Adipose tissue (tissue), 3 donors: Measurements from ENCODE around the gene SLC48A1. TPM values are rescaled to one million over a fixed set of nuclear protein-coding genes. Genes with fewer than 3 reads are reported as not detected.
A peak's percentile ranks its signal among the peaks of the same experiment; 100 is the strongest.
"Not testable (repeated sequence)": the region's sequence is repeated elsewhere in the genome, so short reads cannot be mapped to it uniquely, and the experiment has no call there.

Source experiments
- H3K27ac ChIP-seq: one replicate; pipeline ENCODE4 v1.5.1; 2013; ENCODE audit warnings: low read depth, low read length
- whole genome bisulfite sequencing, 3 donors: extraction: QIAGEN DNeasy Blood & Tissue Kit; methylation state at CpG; one replicate each; pipeline ENCODE4 v1.1.7; 2013; 5-methylcytosine and 5-hydroxymethylcytosine counted together
- polyA plus RNA-seq, 3 donors: library from polyadenylated mRNA; stranded (reverse); fragments of 200-250 nt; gene quantifications; one replicate each; pipeline ENCODE4 v1.2.3, GENCODE V29; 2013
- donor health status: healthy with polysubstance abuse.
- donor health status: Bipolar disorder and iron deficiency.
- donor health status: healthy.

The SLC48A1 gene
- polyA plus RNA-seq, 3 donors = 9.8 to 21.4 (median 17.0) TPM

GRCh38 chr12:47799357-47799955, 26.4 kb downstream of the SLC48A1 start:
- no peak overlapping the region for H3K27ac ChIP-seq
- WGBS, 3 donors = 54 to 74% (median 54%) methylated on average over 7 of the region's 7 CpGs

GRCh38 chr12:47800582-47800981, 27.5 kb downstream of the SLC48A1 start:
- 72 to 88% (median 81%) methylated on average over 7 of the region's 7 CpGs for WGBS, 3 donors
- no peak overlapping the region for H3K27ac ChIP-seq

DNA sequence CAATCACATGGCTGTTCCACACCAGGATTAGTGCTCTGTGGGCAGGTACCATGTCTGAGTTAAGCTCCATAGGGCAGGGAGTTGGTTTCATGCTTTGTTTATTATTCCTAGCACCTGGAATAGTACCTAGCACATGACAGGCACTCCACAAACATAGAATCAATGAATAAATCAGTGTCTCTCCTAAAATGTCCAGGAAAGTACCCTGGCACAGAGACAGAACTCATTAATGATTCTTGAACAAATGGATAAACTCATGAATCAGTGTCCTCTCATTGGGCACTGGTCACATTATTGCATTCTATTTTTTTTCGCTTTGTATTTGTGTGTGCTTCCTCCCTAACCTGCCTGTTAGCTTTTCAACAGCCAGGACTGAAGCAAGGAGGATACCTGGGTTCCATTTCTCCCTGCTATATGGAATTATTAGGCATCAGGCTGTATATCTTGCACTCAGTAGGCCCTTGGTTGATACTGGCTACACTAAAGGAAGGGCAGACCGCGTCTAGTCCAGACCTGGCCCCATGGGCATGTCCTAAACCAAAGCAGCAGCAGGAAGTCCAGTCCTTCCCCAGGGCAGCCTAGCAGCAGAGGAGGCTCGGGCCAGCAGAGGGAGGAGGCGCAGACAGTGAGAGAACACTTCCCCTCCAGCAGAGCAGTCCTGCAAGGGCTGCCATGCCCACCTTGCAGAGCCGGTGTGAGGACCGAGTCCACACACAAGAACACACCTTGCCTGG, 28.3 kb downstream of the SLC48A1 start:
- WGBS, 3 donors = 31 to 55% (median 34%) methylated on average over 7 of the region's 7 CpGs
- H3K27ac ChIP-seq = peak overlapping the region; percentile 3

- peak overlapping the region; percentile 40 for H3K27ac ChIP-seq
- 36 to 67% (median 38%) methylated on average over 9 of the region's 9 CpGs for WGBS, 3 donors
These were observed 28.8 kb downstream of the SLC48A1 start for GRCh38 chr12:47801904-47802246.

DNA sequence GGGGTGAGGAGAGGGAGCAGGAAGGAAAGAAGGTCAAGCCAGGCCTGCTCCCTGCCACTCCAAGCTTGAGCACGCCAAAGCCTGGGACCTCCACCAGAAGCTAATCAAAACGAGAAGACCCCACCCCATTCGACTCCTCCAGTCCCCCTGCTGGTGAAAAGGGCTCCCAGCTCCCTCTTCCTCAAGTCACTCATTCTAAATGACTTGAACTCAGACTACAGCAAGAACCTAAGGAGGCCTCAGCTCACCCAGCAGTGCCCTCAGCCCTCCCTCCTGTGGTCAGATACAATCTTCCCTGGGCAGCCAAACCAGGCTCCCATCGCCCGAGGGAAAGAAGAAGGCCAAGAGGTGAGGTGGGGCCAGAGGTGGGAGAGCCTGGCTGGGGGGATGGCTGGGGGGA, 29.3 kb downstream of the SLC48A1 start:
- 28 to 50% (median 32%) methylated on average over 5 of the region's 5 CpGs for WGBS, 3 donors

DNA sequence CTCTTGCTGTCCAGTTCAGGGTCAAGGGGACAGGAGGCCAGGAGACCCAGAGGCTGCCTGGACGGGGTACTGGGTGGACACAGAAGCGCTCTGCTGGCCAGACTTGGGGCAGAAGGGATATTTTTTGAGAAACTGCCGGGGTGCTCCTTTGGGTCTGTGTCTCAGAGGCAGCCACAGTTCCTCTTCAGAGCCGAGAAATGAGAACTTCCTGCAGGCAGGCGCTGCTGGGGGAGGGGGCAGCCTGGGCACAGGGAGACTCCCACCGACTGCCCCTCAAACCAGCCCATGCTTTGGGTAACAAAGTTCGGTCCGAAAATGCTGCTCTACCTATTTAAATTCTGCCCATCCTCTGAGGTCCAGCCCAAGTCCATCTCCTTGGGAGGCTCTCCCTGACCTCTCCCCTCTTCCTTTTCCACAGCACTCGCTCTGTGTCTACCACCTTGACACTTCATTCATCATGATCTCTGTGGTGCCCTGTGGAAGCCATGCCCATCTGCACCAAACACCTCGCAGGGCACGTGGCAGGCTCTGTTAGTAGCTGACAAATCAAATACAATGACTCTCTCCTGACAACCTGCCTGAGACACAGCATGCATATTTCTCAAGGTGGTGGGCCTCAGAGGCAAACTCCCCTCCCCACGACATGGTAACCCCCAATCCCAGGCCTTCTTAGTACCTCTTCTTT, 30.3 kb downstream of the SLC48A1 start:
- 39 to 70% (median 45%) methylated on average over 12 of the region's 12 CpGs for WGBS, 3 donors
- no peak overlapping the region for H3K27ac ChIP-seq

More for the DNA sequence above, 29.3 kb downstream of the SLC48A1 start:
- H3K27ac ChIP-seq = peak overlapping the region; percentile 40

GRCh38 chr12:47804171-47804570, 31.1 kb downstream of the SLC48A1 start:
- no peak overlapping the region for H3K27ac ChIP-seq

GRCh38 chr12:47805417-47805816, 32.4 kb downstream of the SLC48A1 start:
- H3K27ac ChIP-seq = no peak overlapping the region
- WGBS, 3 donors = 36 to 59% (median 40%) methylated on average over 2 of the region's 2 CpGs

More at GRCh38 chr12:47804171-47804570, 31.1 kb downstream of the SLC48A1 start:
- WGBS, 3 donors = 49 to 79% (median 56%) methylated on average over 8 of the region's 8 CpGs

DNA sequence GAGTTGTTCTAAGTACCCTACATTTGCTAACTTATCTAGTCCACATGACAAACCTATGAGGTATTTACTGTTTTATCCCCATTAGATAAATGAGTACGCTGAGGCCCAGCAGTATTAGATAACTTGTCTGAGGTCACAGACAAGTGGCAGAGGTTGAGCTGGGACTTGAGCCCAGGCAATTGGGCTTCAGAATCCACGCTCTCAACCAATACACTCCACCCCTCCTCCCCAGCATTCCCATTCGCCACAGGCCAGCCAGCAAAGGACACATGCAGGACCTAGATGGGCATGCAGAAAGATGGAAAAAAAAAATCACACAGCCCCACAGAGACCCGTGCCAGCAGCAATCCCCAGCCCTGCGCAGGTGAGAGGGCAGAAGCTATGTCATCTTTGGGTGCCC, 34.3 kb downstream of the SLC48A1 start:
- no peak overlapping the region for H3K27ac ChIP-seq
- WGBS, 3 donors = 49 to 54% (median 54%) methylated on average over 5 of the region's 5 CpGs

- 10 to 48% (median 13%) methylated on average over 9 of the region's 9 CpGs for WGBS, 3 donors
- H3K27ac ChIP-seq = peak overlapping the region; percentile 79
These were observed 35.0 kb downstream of the SLC48A1 start for GRCh38 chr12:47808050-47808449.

DNA sequence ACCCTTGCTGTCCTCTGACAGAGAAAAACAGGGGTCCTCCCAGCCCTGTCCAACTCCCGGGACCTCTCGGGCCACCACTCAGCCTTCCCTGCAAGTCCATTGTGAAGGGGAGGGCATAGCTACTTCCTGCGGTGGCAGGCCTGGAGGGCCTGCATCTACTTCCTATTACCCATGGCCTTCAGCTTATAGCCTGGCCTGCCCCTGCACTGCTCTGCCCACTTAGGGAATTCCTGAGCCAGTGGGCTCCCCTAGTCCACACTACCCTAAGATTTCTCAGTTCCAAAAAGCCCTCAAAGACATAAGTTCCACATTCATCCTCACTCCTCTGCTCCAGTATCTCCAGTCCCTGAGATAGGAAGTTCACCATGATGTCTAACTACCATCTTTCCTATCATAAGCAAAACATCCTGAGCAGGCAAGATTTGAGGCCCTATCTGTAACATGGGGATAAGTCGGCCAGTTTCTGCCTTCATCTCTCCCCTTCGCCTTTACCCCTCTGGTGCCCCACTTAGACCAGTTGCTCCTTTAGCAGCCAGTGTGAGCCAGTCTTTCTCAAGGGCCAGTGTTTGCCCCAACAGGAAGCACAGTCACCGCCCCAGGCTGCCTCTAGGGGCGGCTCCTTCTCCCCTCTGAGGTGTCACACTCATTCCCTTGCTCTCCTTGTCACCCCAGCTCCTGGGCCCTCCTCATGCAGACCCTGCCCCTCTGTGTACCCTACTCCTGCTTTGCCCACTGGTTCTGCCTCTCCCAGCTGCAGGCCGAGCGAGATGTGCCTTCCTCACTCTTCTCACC, 35.7 kb downstream of the SLC48A1 start:
- 42 to 74% (median 46%) methylated on average over 9 of the region's 9 CpGs for WGBS, 3 donors
- peak overlapping the region; percentile 79 for H3K27ac ChIP-seq

DNA sequence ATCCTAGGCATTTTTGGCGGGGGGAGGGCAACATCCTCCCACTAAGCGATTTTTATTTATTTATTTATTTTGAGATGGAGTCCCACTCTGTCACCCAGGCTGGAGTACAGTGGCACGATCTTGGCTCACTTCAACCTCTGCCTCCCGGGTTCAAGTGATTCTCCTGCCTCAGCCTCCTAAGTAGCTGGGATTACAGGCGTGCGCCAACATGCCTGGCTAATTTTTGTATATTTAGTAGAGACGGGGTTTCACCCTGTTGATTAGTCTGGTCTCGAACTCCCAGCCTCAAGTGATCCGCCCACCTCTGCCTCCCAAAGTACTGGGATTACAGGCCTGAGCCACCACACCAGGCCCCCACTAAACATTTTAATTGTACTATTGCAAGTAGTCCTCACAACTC, 36.5 kb downstream of the SLC48A1 start:
- H3K27ac ChIP-seq = not testable (repeated sequence)
- 82 to 91% (median 86%) methylated on average over 9 of the region's 9 CpGs for WGBS, 3 donors

- H3K27ac ChIP-seq = peak overlapping the region; percentile 83
- WGBS, 3 donors = 38 to 83% (median 58%) methylated on average over 2 of the region's 2 CpGs
These were observed 38.0 kb downstream of the SLC48A1 start for GRCh38 chr12:47811072-47811396.

GRCh38 chr12:47811581-47812484, 38.8 kb downstream of the SLC48A1 start:
- peak overlapping the region; percentile 60 for H3K27ac ChIP-seq
- 32 to 65% (median 48%) methylated on average over 14 of the region's 14 CpGs for WGBS, 3 donors

DNA sequence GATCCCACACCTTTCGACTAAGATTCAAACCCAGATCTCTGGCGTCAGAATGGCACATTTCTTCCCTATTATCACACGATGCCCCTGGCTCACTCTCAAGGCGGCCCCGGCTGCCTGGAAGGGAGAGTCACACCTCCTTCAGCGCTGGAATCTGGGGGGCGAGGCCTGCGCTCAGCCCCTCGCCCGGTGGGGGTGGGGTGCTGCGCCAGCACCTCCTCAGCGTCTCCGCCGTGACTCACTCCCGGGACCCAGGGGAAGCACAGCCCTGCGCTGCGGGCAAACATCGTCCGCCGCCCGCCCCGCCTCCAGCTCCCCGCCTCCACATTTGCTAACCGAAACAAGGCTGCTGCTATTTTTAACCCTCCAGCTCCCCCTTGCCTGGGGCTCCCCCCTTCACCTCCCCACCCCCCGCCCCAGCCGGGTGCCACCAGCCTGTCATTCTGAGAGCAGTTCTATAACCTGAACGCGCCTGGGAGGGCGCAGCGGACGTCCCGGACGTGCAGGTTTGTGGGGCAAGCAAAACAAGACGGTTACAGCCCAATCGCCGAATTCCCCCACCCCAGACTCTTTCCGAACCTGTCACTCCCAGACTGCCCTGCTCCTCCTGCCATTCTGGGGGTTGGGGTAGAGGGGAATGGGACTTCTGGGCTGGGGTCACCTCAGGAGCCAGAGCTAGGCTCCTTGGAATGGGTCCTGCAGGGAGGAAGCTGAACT, 39.9 kb downstream of the SLC48A1 start:
- WGBS, 3 donors = 1 to 6% (median 1%) methylated on average over 35 to 37 of the region's 37 CpGs
- H3K27ac ChIP-seq = peak overlapping the region; percentile 71

- 18 to 69% (median 30%) methylated on average over 9 of the region's 9 CpGs for WGBS, 3 donors
These were observed 40.6 kb downstream of the SLC48A1 start for GRCh38 chr12:47813511-47814196.

More at GRCh38 chr12:47813511-47814196, 40.6 kb downstream of the SLC48A1 start:
- peak overlapping the region; percentile 71 for H3K27ac ChIP-seq
